ENCODE measurements around the gene TCEA2. TPM values are rescaled to one million over a fixed set of nuclear protein-coding genes. Genes with fewer than 3 reads are reported as not detected.
A peak's percentile ranks its signal among the peaks of the same experiment; 100 is the strongest.

The TCEA2 gene
- total and polyA plus RNA-seq, 9 of the 15 experiments (the other 6 are each of a cell fraction or from before 2014, with no cell fraction given): 1.4 to 28.7 (median 5.4) TPM

- TF ChIP-seq CEBPZ (IDR thresholded peaks at IDR 0.05; ENCODE audit: borderline replicate concordance, low read depth, low read length) (no peak), OTX1 (CRISPR knock-in tag; IDR thresholded peaks at IDR 0.05) (no peak), CAMTA2 (CRISPR knock-in tag; conservative IDR thresholded peaks at IDR 0.05) (no peak), FOXP1 (CRISPR knock-in tag; IDR thresholded peaks at IDR 0.05) (no peak), XRCC5 (IDR thresholded peaks at IDR 0.05; ENCODE audit: low read depth, low read length) (no peak), FOXA3 (CRISPR knock-in tag; conservative IDR thresholded peaks at IDR 0.05 in 1 of 2, IDR thresholded peaks at IDR 0.05 in 1 of 2) (no peak), STAT5A (IDR thresholded peaks at IDR 0.05; ENCODE audit: borderline replicate concordance, low read length) (no peak), HMG20B (CRISPR knock-in tag; IDR thresholded peaks at IDR 0.05) (no peak), ELF2 (CRISPR knock-in tag; IDR thresholded peaks at IDR 0.05) (peak; percentile 55; the same call in 1 of the 2 replicates), RB1 (IDR thresholded peaks at IDR 0.05; ENCODE audit: low read depth) (peak; percentile 76; the same call in 1 of the 2 replicates), ZNF12 (CRISPR knock-in tag; IDR thresholded peaks at IDR 0.05) (peak; percentile 48; the same call in 1 of the 2 replicates), TEAD1 (CRISPR knock-in tag; IDR thresholded peaks at IDR 0.05) (no peak), ZNF408 (CRISPR knock-in tag; IDR thresholded peaks at IDR 0.05; ENCODE audit: low read depth) (no peak), ZFP30 (CRISPR knock-in tag; IDR thresholded peaks at IDR 0.05; ENCODE audit: borderline replicate concordance) (no peak), CBX1 (IDR thresholded peaks at IDR 0.05; ENCODE audit: low read depth) (0 out of 2 replicates have a peak, but pooled peaks have one; percentile 57), NR3C1 (CRISPR knock-in tag; IDR thresholded peaks at IDR 0.05) (0 out of 2 replicates have a peak, but pooled peaks have one; percentile 3), HES1 (IDR thresholded peaks at IDR 0.05; ENCODE audit: low read depth) (no peak), MAX (CRISPR knock-in tag; IDR thresholded peaks at IDR 0.05) (peak; percentile 77), ETV6 (IDR thresholded peaks at IDR 0.05; ENCODE audit: borderline replicate concordance in 1 of 2, low read depth in 2 of 2, low read length in 1 of 2) (peak; percentile 75 to 79; a peak in 2 of 4 replicates), ETV6 (CRISPR knock-in tag; IDR thresholded peaks at IDR 0.05; ENCODE audit: borderline replicate concordance) (no peak), PURB (CRISPR knock-in tag; IDR thresholded peaks at IDR 0.05; ENCODE audit: low read depth) (no peak), SIX5 (IDR thresholded peaks at IDR 0.05; ENCODE audit: borderline replicate concordance in 1 of 2, insufficient read depth in 1 of 2, low read depth in 1 of 2, low read length in 2 of 2) (no peak), ELK3 (CRISPR knock-in tag; IDR thresholded peaks at IDR 0.05) (no peak)
These were observed 16.4 kb downstream of the TCEA2 start, which contains the start of gene RGS19 (continued) for GRCh38 chr20:64079273-64080012.
